HG03196 (cell line): ENCODE data around the gene FMOD.
A peak's percentile ranks its signal among the peaks of the same experiment; 100 is the strongest.

Experiments used
- ATAC-seq: cut with Tn5 transposase; IDR thresholded peaks from one replicate; pipeline ENCODE4 v1.9.1; 2021; ENCODE audit not compliant: unreplicated experiment

FMOD gene

GRCh38 chr1:203361945-203362719 is 11.2 kb upstream of the FMOD start:
- ATAC-seq: no peak

- no peak for ATAC-seq
Observed at GRCh38 chr1:203360547-203361185, 9.7 kb upstream of the FMOD start.

GRCh38 chr1:203359010-203359571 is 8.2 kb upstream of the FMOD start:
- no peak for ATAC-seq

GRCh38 chr1:203354246-203354645 is 3.3 kb upstream of the FMOD start:
- ATAC-seq: no peak

GRCh38 chr1:203353486-203353885 is 2.6 kb upstream of the FMOD start:
- ATAC-seq: no peak

GRCh38 chr1:203349773-203350524 is 973 bp downstream of the FMOD start:
- no peak for ATAC-seq

- no peak for ATAC-seq
Observed at GRCh38 chr1:203349166-203349565, 1.8 kb downstream of the FMOD start.

- ATAC-seq: no peak
Observed at GRCh38 chr1:203346769-203347102, 4.2 kb downstream of the FMOD start.

- ATAC-seq: no peak
Observed at GRCh38 chr1:203346060-203346768, 4.7 kb downstream of the FMOD start.

GRCh38 chr1:203343956-203344754 is 6.8 kb downstream of the FMOD start:
- ATAC-seq: no peak

GRCh38 chr1:203342192-203342940 is 8.6 kb downstream of the FMOD start:
- ATAC-seq: no peak

- no peak for ATAC-seq
Observed at GRCh38 chr1:203340112-203340790, 10.7 kb downstream of the FMOD start.

GRCh38 chr1:203338335-203339036 is 12.4 kb downstream of the FMOD start:
- ATAC-seq: no peak

GRCh38 chr1:203336097-203336496 is 14.8 kb downstream of the FMOD start:
- no peak for ATAC-seq

- no peak for ATAC-seq
Observed at GRCh38 chr1:203335503-203335902, 15.4 kb downstream of the FMOD start.

GRCh38 chr1:203331224-203331623 is 19.7 kb downstream of the FMOD start:
- ATAC-seq: no peak

- ATAC-seq: no peak
Observed at GRCh38 chr1:203328714-203329122, 22.2 kb downstream of the FMOD start.

- peak; percentile 22 for ATAC-seq
Observed at GRCh38 chr1:203327684-203328457, 23.1 kb downstream of the FMOD start.
